HCT116 (cell line): ENCODE measurements around the gene RRM1. TPM values are rescaled to one million over a fixed set of nuclear protein-coding genes. Genes with fewer than 3 reads are reported as not detected.

ENCODE experiments used
- ATAC-seq: fragments of 200-7000 bp; cut with Tn5 transposase; 2 replicates; pipeline ENCODE4 v1.9.1; 2020; ENCODE audit warnings: mild to moderate bottlenecking, moderate library complexity
- BruUV-seq: library from RNA; stranded (reverse); fragments of 400-500 nt; replicated peaks from 2 replicates; lab custom pipeline; 2021; lab: Mats Ljungman, UMichigan
- CTCF ChIA-PET: fragments of 300-600 bp; sonication (Branson Sonifier 250); formaldehyde crosslinking; loops from one replicate; lab custom pipeline; 2021; ENCODE audit warnings: antibody characterized with exemption; lab: Charles Lee
- POLR2A ChIA-PET: fragments of 300-600, 350-600 bp; sonication (Branson Sonifier 250); formaldehyde crosslinking; loops from one replicate; lab custom pipeline; 2021; ENCODE audit warnings: antibody characterized with exemption; lab: Charles Lee
- RAD21 ChIA-PET, 2 experiments: fragments of 300-600 bp; sonication (Branson Sonifier 250); formaldehyde crosslinking; loops; one replicate each; lab custom pipeline; 2023; ENCODE audit warnings: low total read pairs in 2 of 2; ENCODE audit not compliant: uncharacterized antibody in 2 of 2, unreplicated experiment in 2 of 2, low non-redundant PET in 1 of 2; lab: Charles Lee
- DNase-seq: peaks from one replicate; pipeline ENCODE4 v3.0.0-alpha.2; 2010; ENCODE audit warnings: low read depth, low spot score
- H2AFZ ChIP-seq: fragments of 200-600 bp; shearing (Covaris generic), sonication (generic); 2 replicates; pipeline ENCODE4 v1.6.1; 2017; ENCODE audit warnings: low read depth, mixed run types, mixed read lengths, antibody characterized with exemption, low read length; ENCODE audit not compliant: poor library complexity, severe bottlenecking
- H3K27ac ChIP-seq: 2 replicates; pipeline ENCODE4 v1.5.1; 2012; ENCODE audit warnings: low read depth, low read length
- H3K27me3 ChIP-seq: fragments of 200-600 bp; sonication (generic); 2 replicates; pipeline ENCODE4 v1.6.1; 2016; ENCODE audit warnings: mixed run types, low read length, mixed read lengths; ENCODE audit not compliant: insufficient read depth
- H3K36me3 ChIP-seq, 2 experiments: fragments of 200-500 bp in 1 of 2; fragments of 200-600 bp in 1 of 2; sonication (Bioruptor generic) in 1 of 2; sonication (generic) in 1 of 2; 2 replicates each; pipeline versions ENCODE4 v1.5.1 to v1.6.1; 2014 to 2016; ENCODE audit warnings: low read length in 2 of 2, inconsistent platforms in 1 of 2, mixed read lengths in 1 of 2, mixed run types in 1 of 2; ENCODE audit not compliant: insufficient read depth in 2 of 2, control insufficient read depth in 1 of 2
- H3K4me1 ChIP-seq, 2 experiments: fragments of 200-600 bp in 1 of 2; sonication (generic) in 1 of 2; 2 replicates each; pipeline versions ENCODE4 v1.5.1 to v1.6.1; 2012 to 2017; ENCODE audit warnings: low read length in 2 of 2, inconsistent platforms in 1 of 2, mild to moderate bottlenecking in 1 of 2, mixed read lengths in 1 of 2, mixed run types in 1 of 2, moderate library complexity in 1 of 2; ENCODE audit not compliant: insufficient read depth in 2 of 2, control insufficient read depth in 1 of 2
- H3K4me2 ChIP-seq: fragments of 200-600 bp; sonication (generic); 2 replicates; pipeline ENCODE4 v1.6.1; 2017; ENCODE audit warnings: mixed run types, low read length, mixed read lengths
- H3K4me3 ChIP-seq, 2 experiments: fragments of 200-600 bp in 1 of 2; sonication (generic) in 1 of 2; replicated peaks in 1 of 2; 2 replicates each; pipeline ENCODE4 v1.5.1; 2011 to 2016; ENCODE audit warnings: low read length in 2 of 2, control low read depth in 1 of 2, low read depth in 1 of 2, mild to moderate bottlenecking in 1 of 2, mixed read lengths in 1 of 2, mixed run types in 1 of 2
- H3K79me2 ChIP-seq: fragments of 200-600 bp; sonication (generic); 2 replicates; pipeline ENCODE4 v1.6.1; 2017; ENCODE audit warnings: mild to moderate bottlenecking, mixed run types, low read length, moderate library complexity, mixed read lengths; ENCODE audit not compliant: insufficient read depth
- H3K9ac ChIP-seq: fragments of 200-600 bp; sonication (generic); 2 replicates; pipeline ENCODE4 v1.6.1; 2016; ENCODE audit warnings: low read length, mixed read lengths
- H3K9me2 ChIP-seq: fragments of 200-600 bp; sonication (generic), shearing (Covaris generic); 2 replicates; pipeline ENCODE4 v1.6.1; 2017; ENCODE audit warnings: mixed run types, mild to moderate bottlenecking, moderate library complexity; ENCODE audit not compliant: insufficient read depth
- H3K9me3 ChIP-seq, 2 experiments: fragments of 200-500 bp in 1 of 2; fragments of 200-600 bp in 1 of 2; sonication (Bioruptor generic) in 1 of 2; sonication (generic) in 1 of 2; 2 replicates each; pipeline ENCODE4 v1.6.1; 2014 to 2017; ENCODE audit warnings: low read length in 2 of 2, mixed read lengths in 2 of 2, inconsistent platforms in 1 of 2, low read depth in 1 of 2, mild to moderate bottlenecking in 1 of 2, mixed run types in 1 of 2, moderate library complexity in 1 of 2; ENCODE audit not compliant: control insufficient read depth in 1 of 2, insufficient read depth in 1 of 2
- H4K20me1 ChIP-seq: fragments of 200-600 bp; sonication (generic), shearing (Covaris generic); 2 replicates; pipeline ENCODE4 v1.6.1; 2017; ENCODE audit warnings: mixed run types, mild to moderate bottlenecking, moderate library complexity; ENCODE audit not compliant: insufficient read depth
- CTCF ChIP-seq, 3 experiments: fragments of 200-600 bp in 1 of 3; sonication (generic) in 1 of 3; IDR thresholded peaks in 2 of 3; conservative IDR thresholded peaks in 1 of 3; 2 replicates each; pipeline ENCODE4 v1.5.1; 2012 to 2017; ENCODE audit warnings: low read depth in 2 of 3, low read length in 2 of 3, antibody characterized with exemption in 1 of 3, borderline replicate concordance in 1 of 3, control low read depth in 1 of 3, mild to moderate bottlenecking in 1 of 3, mixed read lengths in 1 of 3, mixed run types in 1 of 3, moderate library complexity in 1 of 3; ENCODE audit not compliant: insufficient read depth in 1 of 3
- EGR1 ChIP-seq: IDR thresholded peaks from 2 replicates; pipeline ENCODE4 v1.6.1; 2012; ENCODE audit warnings: low read depth
- FOSL1 ChIP-seq: IDR thresholded peaks from 2 replicates; pipeline ENCODE4 v1.6.1; 2012; ENCODE audit warnings: low read depth
- MAX ChIP-seq: IDR thresholded peaks from 2 replicates; pipeline ENCODE4 v1.6.1; 2012
- SP1 ChIP-seq: IDR thresholded peaks from 2 replicates; pipeline ENCODE4 v1.6.1; 2012; ENCODE audit warnings: low read depth
- TCF7L2 ChIP-seq: IDR thresholded peaks from 2 replicates; pipeline ENCODE4 v1.7.0; 2011; ENCODE audit warnings: borderline replicate concordance, inconsistent platforms; ENCODE audit not compliant: insufficient read depth, insufficient read length; ENCODE audit errors: extremely low read depth
- ZNF274 ChIP-seq: fragments of 200-500 bp; sonication (Bioruptor generic); IDR thresholded peaks from 2 replicates; pipeline ENCODE4 v1.6.1; 2014; ENCODE audit warnings: mild to moderate bottlenecking, low read depth, low read length, inconsistent platforms
- intact Hi-C: fragments of 100-400 bp; cut with micrococcal nuclease; formaldehyde crosslinking; loops from 2 replicates; pipeline ENCODE4 v1.10.0; 2022
- total RNA-seq: library from RNA; stranded (reverse); gene quantifications from one replicate; pipeline ENCODE4 v1.2.1, GENCODE V29; 2021; ENCODE audit not compliant: unreplicated experiment

RRM1 gene
- total RNA-seq, 1 experiment from 2014 or later: 134 TPM

- intact Hi-C loops: no loop called here
- CTCF ChIA-PET: no interaction called here
Observed at GRCh38 chr11:4061700-4062099, 32.9 kb upstream of the RRM1 start.

More at GRCh38 chr11:4061700-4062099, 32.9 kb upstream of the RRM1 start:
- Histone ChIP-seq H3K9me3 (no peaks in the 10 kb centered on the region), H3K4me1 (no peaks in the 10 kb centered on the region), H3K4me3 (no peak overlapping the region), H3K9me2 (no peaks in the 10 kb centered on the region), H3K27ac (no peak overlapping the region), H3K36me3 (no peaks in the 10 kb centered on the region), H3K9ac (no peak overlapping the region), H2AFZ (no peak overlapping the region), H4K20me1 (no peaks in the 10 kb centered on the region), H3K79me2 (no peaks in the 10 kb centered on the region), H3K27me3 (no peaks in the 10 kb centered on the region), H3K4me2 (no peak overlapping the region)
- no TSS peak for BruUV-seq
- POLR2A ChIA-PET: no interaction called here
- RAD21 ChIA-PET: no interaction called here
- no peak for DNase-seq
- ATAC-seq: no peak
- TF ChIP-seq SP1: no peak
- no peak for TF ChIP-seq TCF7L2
- no peak for TF ChIP-seq FOSL1
- TF ChIP-seq CTCF (IDR thresholded peaks at IDR 0.05 in 2 of 3, conservative IDR thresholded peaks at IDR 0.05 in 1 of 3; ENCODE audit: borderline replicate concordance in 1 of 3, insufficient read depth in 1 of 3, low read depth in 2 of 3, low read length in 2 of 3): no peak
- TF ChIP-seq EGR1: no peak
- TF ChIP-seq MAX: no peak
- TF ChIP-seq ZNF274: no peak
